Nephron (organoid): ENCODE results near the gene ITPRIPL1.

ENCODE experiments used
- H3K27ac Mint-ChIP-seq, 3 experiments: 2 replicates each; pipeline ENCODE4 v1.8.0; 2020; ENCODE audit warnings: mixed read lengths in 3 of 3, mild to moderate bottlenecking in 2 of 3, moderate library complexity in 1 of 3
- H3K27me3 Mint-ChIP-seq: 2 replicates; pipeline ENCODE4 v1.8.0; 2021; ENCODE audit warnings: low read depth, mild to moderate bottlenecking, moderate library complexity, mixed read lengths
- H3K36me3 Mint-ChIP-seq: 2 replicates; pipeline ENCODE4 v1.8.0; 2020; ENCODE audit warnings: low read depth, mixed read lengths
- H3K4me1 Mint-ChIP-seq: 2 replicates; pipeline ENCODE4 v1.8.0; 2020; ENCODE audit warnings: mixed read lengths
- H3K4me3 Mint-ChIP-seq, 3 experiments: 2 replicates each; pipeline ENCODE4 v1.8.0; 2020; ENCODE audit warnings: mild to moderate bottlenecking in 3 of 3, mixed read lengths in 3 of 3, moderate library complexity in 2 of 3
- H3K9me3 Mint-ChIP-seq: 2 replicates; pipeline ENCODE4 v1.8.0; 2020; ENCODE audit warnings: mixed read lengths
- CTCF ChIP-seq, 3 experiments: fragments of 200-600 bp; sonication (generic); IDR thresholded peaks; one replicate each; pipeline ENCODE4 v1.5.0; 2021; ENCODE audit warnings: antibody characterized with exemption in 3 of 3; ENCODE audit not compliant: unreplicated experiment in 3 of 3

ITPRIPL1 gene

GRCh38 chr2:96301865-96302264 is 23.3 kb upstream of the ITPRIPL1 start:
- Mint-ChIP-seq H3K27ac (no peak overlapping the region), H3K4me3 (peak overlapping the region in 1 of 3 experiments; percentile 63), H3K36me3 (peaks cover 73% of the 10 kb centered on the region), H3K4me1 (peaks cover 39% of the 10 kb centered on the region), H3K9me3 (no peaks in the 10 kb centered on the region), H3K27me3 (no peaks in the 10 kb centered on the region)
- no peak for TF ChIP-seq CTCF (IDR thresholded peaks at IDR 0.05; ENCODE audit: unreplicated experiment in 3 of 3)

- peak overlapping the region; percentile 100 for H3K4me3 Mint-ChIP-seq
- peaks cover 39% of the 10 kb centered on the region for H3K4me1 Mint-ChIP-seq
- H3K27ac Mint-ChIP-seq = peak overlapping the region; percentile 97 to 99 (median 99)
- H3K9me3 Mint-ChIP-seq = no peaks in the 10 kb centered on the region
- no peak for TF ChIP-seq CTCF (IDR thresholded peaks at IDR 0.05; ENCODE audit: unreplicated experiment in 3 of 3)
- H3K27me3 Mint-ChIP-seq = no peaks in the 10 kb centered on the region
- peaks cover 46% of the 10 kb centered on the region for H3K36me3 Mint-ChIP-seq
These were observed 20.5 kb upstream of the ITPRIPL1 start for GRCh38 chr2:96304606-96305005.

GRCh38 chr2:96305091-96305978 is 19.8 kb upstream of the ITPRIPL1 start, which contains the start of gene SNRNP200:
TSS of gene SNRNP200 (minus strand) at chr2:96305546. CDS start at chr2:96305437, 109 bp downstream.
- no peak for TF ChIP-seq CTCF (IDR thresholded peaks at IDR 0.05; ENCODE audit: unreplicated experiment in 3 of 3)
- Mint-ChIP-seq H3K9me3 (no peaks in the 10 kb centered on the region), H3K27ac (peak within 1 kb of the TSS; percentile 97 to 99 (median 99)), H3K4me3 (peak within 1 kb of the TSS; percentile 100), H3K36me3 (peaks cover 43% of the 10 kb centered on the region), H3K4me1 (peaks cover 39% of the 10 kb centered on the region), H3K27me3 (peaks cover 5% of the 10 kb centered on the region)

GRCh38 chr2:96305979-96306308 is 19.2 kb upstream of the ITPRIPL1 start:
- Mint-ChIP-seq H3K27ac (peak overlapping the region; percentile 97 to 99 (median 99)), H3K36me3 (peaks cover 40% of the 10 kb centered on the region), H3K9me3 (no peaks in the 10 kb centered on the region), H3K4me3 (peak overlapping the region; percentile 100), H3K4me1 (peaks cover 39% of the 10 kb centered on the region), H3K27me3 (peaks cover 5% of the 10 kb centered on the region)
- no peak for TF ChIP-seq CTCF (IDR thresholded peaks at IDR 0.05; ENCODE audit: unreplicated experiment in 3 of 3)

- Mint-ChIP-seq H3K9me3 (no peaks in the 10 kb centered on the region), H3K36me3 (peaks cover 36% of the 10 kb centered on the region), H3K27ac (peak overlapping the region; percentile 97 to 99 (median 99)), H3K4me1 (peaks cover 39% of the 10 kb centered on the region), H3K27me3 (peaks cover 5% of the 10 kb centered on the region), H3K4me3 (peak overlapping the region; percentile 100)
- TF ChIP-seq CTCF (IDR thresholded peaks at IDR 0.05; ENCODE audit: unreplicated experiment in 3 of 3) = no peak
These were observed 18.7 kb upstream of the ITPRIPL1 start for GRCh38 chr2:96306370-96306769.

GRCh38 chr2:96308248-96308647 is 16.9 kb upstream of the ITPRIPL1 start:
- no peak overlapping the region for H3K4me3 Mint-ChIP-seq
- no peak for TF ChIP-seq CTCF (IDR thresholded peaks at IDR 0.05; ENCODE audit: unreplicated experiment in 3 of 3)
- H3K27me3 Mint-ChIP-seq = peaks cover 5% of the 10 kb centered on the region
- peaks cover 17% of the 10 kb centered on the region for H3K36me3 Mint-ChIP-seq
- H3K27ac Mint-ChIP-seq = no peak overlapping the region
- H3K4me1 Mint-ChIP-seq = peaks cover 29% of the 10 kb centered on the region
- no peaks in the 10 kb centered on the region for H3K9me3 Mint-ChIP-seq
